Activated T-cell treated with anti-CD3 and anti-CD28 coated beads, Interleukin-2, amount 50 U/mL, for 48 hours (primary cell): ENCODE results near the gene SERPINE2.
"Not testable (repeated sequence)": the region's sequence is repeated elsewhere in the genome, so short reads cannot be mapped to it uniquely, and the experiment has no call there.

Experiments used
- DNase-seq, 2 experiments: peaks; one replicate each; pipeline ENCODE4 v3.0.0-alpha.2; 2020

The SERPINE2 gene

DNA sequence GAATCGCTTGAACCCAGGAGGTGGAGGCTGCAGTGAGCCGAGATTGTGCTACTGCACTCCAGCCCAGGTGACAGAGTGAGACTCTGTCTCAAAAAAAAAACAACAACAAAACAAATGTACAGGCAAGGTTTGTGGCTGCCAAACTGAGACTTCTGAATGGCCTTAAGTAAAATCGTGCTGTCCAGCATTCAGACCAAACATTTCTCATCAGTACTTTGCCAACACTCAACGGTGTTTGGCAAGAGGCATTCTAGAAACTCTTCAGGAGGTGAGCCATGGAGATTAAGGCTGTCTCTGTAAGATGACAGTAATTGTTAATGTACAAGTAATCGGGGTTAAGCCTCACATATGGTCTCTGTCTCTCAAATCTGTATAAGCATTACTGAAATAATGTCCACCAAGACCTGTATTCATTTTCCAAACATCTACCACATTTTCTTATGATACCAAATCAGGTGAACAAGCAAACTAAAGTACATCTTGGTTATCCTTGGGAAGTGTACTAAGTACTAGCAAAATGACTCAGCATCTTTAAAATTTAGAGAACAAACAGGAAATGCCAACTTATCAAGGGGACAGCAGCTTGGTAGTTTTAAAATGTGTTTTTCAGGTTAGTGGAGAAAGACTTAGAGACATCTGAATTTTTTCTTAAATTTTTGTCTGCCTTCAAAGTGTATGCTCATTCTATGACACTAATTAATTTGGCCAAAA lies 29.3 kb downstream of the SERPINE2 start:
- DNase-seq = no peak

DNA sequence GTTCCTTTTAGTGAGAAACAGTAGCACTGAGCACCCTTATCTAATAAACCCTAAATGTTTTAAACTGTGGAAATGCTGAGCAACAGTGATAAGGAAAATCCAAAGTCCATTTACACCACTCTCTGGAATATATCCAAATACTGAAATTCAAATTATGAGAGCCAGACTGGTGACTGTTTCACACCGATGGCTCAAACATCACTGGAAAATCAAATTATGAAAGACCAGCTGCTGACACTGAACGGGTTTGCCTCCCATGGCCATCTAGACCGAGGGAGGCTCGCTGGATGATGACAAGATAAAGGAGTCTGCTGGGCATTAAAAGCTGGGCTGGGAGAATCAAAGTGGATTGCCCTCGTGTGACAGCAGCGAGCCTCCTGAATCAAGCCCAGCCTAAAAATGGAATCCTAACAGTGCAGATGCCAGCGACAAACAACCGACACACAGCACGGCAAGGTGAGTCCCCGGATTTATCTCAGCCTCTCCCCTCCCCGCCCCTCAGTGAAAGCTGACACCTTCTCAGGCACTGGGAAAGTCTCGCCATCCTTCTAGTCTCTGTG lies 30.3 kb downstream of the SERPINE2 start:
- no peak for DNase-seq

DNA sequence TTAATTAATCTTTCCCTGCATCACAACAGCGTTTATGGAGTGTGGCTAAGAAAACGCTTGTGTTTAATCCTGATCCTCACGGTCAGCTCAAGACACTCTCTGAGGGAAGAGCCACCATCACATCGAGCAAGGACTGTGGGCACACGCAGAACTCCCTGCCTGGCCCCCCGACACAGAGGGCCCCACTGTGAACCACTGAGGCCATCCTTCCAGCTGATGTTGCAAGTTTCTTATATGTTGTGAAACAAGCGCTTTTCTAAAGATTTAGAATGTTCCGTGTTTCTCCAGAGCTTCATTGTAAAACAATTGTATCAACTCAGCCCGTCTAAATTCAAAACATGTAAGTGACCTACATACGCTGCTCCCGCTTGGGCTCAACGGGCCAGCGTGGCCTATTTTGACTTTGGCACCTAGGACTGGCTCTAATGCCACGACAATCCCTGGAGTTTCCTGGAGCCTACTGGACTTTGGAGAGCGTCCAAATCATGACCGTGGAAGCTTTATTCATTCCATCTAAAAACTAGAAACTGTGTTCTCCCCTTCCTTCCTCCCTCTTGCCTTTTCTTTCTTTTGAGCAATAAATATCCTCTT lies 34.9 kb downstream of the SERPINE2 start:
- DNase-seq = no peak

DNA sequence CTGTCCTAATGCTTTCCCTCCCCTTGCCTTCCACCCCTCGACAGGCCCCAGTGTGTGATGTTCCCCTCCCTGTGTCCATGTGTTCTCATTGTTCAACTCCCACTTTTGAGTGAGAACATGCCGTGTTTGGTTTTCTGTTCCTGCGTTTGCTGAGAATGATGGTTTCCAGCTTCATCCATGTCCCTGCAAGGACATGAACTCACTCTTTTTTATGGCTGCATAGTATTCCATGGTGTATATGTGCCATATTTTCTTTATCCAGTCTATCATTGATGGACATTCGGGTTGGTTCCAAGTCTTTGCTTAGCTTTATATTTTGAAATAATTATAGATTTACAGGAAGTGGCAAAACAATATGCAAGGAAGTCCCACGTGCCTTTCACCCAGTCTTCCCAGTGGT lies 38.4 kb downstream of the SERPINE2 start:
- DNase-seq = not testable (repeated sequence)

DNA sequence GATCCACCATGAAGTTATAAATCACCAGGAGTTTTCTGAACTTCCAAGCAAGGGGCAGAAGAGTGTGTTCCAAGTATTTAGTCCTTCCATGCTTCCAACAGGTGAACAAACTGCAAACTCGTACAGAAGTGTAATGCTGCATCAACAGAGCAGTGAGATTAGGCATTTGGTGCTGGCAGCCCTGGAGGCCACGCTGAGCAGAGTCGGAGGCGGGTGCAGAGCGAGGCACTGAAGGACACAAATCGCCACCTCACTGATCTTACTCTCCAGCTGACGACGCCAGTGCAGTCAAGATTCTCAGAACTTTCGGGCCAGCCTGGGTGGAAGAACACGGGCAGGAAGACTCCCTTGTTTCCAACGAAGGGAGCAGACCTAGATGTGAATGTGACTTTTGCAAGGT lies 39.2 kb downstream of the SERPINE2 start:
- DNase-seq = no peak

DNA sequence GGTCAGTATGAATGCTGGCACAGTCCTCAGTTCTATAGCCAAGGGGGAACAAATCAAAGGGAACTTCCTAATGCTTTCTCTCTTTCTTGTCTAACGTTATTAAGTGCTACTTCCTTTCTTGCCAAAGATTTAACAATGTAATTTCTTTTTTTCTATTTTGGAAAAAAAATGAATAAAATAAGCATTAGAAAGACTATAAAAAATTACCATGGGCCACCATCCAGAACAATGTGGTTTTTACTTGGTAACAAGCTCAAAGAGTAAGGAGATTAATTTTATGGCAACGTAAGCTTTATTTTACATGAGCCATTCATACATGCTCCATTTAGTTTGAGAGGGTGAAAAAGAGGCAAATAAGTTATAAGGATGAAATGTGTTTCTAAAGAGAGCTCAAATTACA lies 40.1 kb downstream of the SERPINE2 start:
- no peak for DNase-seq

DNA sequence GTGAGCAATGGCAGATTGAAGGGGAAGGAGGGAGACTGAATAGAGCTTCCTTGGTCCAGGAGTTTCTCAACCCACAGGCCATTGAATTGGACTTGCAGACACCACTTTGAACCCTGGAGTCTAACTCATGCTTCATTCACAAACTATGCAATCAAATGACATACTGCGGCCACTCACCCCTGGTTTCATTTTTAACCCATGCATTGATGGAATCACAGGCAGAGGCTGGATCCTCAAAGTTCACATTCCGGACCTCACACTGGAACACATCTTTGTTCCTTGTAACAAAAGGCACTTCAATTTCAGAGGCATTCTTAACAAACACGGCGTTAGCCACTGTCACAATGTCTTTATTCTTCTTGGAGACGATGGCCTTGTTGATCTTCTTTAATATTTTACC lies 41.1 kb downstream of the SERPINE2 start:
- no peak for DNase-seq

DNA sequence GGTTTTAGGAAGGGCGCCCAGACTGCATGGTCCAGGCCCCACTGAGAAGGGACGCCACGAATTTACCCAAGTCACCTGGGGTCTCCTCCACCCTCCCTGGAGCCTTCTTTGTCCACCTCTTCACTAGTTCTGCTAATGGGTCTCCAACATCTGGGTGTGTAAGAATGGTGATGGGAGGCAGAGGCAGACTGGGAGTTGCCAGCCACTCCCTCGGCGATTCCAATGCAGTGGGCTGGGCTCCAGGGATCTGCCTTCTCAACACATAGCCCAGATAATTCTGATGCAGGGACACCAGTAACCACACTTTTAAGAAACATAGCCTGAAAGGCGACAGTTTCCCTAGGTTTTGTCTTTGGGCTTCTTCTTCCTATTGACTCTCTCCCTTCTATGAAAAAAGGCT lies 42.7 kb downstream of the SERPINE2 start:
- no peak for DNase-seq

DNA sequence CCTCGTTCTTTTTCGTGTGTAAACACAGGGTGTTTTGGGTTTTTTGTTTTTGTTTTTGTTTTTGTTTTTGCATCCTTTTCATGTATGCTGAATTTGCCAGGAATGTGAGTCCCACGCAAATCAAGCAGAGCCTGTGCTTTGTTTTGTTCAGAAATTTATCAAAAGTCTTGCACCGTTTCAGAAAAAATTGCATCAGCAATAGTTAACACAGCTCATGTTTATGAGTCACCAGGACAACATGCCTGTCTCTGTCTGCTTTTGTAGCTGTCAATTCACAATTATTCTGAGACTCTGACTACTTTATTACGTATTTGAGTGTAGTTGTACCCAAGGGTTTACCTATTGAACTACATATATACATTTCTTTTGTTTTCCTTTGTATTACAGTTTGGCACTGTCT lies 43.5 kb downstream of the SERPINE2 start:
- no peak for DNase-seq

DNA sequence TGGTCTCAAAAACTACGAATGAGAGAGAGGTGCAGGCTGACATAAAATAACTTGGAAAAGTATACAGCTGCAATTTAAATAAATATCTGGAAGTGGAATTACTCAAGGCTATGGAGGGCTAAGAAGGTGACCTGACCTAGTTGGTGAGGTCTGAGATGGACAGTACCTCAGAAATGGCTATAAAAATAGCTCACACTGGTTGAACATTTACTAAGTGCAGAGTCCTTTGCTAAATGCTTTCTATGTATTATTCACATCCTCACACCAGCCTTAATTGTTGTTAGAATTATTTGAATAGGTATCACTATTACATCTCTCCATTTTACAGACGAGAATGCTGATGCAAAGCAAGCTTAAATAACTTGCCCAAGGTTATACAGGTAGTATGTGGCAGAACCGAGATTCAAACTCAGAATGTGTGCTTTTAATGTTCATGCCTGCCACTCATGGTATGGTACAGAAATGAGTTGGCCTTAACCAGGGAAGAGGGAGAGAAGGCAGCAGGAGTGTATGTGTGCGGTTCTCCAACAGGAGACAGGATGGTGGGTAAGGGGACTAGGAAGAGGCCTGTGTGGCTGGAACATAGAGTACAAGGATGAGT lies 44.4 kb downstream of the SERPINE2 start:
- no peak for DNase-seq

DNA sequence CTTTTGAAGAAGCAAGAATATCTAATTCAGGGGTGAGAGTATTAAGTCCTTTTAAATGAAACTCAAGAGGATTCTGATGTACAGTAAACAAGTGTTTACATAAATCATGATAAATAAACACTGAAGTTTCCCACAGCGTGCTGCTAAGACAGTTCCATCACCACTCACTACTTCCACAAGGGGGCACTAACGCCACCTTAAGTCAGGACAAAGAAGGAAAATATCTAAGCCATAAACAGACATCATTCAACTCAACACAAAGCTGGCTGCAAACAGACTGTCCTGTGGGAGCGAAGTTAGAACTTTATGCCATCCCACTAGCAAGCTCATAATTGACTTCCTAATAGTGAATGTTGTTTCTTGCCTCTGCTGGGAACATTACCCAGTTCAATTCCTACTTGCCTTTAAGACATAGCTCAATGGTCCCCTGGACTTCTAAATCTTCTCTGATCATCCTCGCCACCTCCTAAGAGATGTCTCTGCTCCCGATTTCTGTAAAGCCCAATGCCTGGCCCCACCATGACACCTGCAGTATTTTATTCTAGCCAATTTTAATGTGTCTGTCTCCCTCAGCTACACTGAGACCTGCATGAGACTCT lies 45.4 kb downstream of the SERPINE2 start:
- peak; percentile 62 to 65 for DNase-seq

DNA sequence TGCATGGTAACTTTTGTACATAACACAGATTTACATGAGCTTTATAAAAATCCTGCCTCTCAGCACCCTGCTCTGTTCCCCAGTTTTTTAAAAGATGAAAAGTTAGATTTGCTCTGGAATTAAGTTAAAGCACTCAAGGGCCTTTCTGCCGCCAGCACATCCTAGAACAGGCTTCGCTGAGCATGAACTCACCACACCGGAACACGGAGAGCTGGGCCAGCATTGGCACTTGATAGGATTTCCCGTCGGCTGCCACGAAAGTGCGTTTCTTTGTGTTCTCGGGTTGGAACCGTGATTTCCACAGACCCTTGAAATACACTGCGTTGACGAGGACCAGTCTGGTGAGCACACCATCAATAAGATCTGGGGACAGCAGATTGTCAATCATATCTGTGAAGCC lies 47.5 kb downstream of the SERPINE2 start:
- DNase-seq = no peak

DNA sequence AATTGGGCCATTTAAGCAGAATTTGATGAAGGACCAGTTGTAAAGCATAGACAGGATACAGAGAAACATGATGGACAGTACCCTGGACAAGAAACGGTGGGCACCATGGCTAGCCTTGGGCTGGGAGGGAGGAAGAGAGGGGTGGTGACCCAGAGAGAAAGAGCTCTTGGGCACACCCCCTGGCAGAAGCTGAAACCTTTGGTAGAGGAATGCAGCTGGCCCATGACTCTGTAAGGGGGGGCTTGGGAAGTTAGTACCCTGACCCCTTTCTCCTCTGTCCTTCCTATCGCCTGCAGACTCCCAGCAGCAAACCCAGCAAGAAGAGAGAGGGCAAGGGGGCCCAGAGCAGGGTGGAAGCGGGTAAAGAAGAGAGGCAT lies 49.2 kb downstream of the SERPINE2 start:
- DNase-seq = no peak

DNA sequence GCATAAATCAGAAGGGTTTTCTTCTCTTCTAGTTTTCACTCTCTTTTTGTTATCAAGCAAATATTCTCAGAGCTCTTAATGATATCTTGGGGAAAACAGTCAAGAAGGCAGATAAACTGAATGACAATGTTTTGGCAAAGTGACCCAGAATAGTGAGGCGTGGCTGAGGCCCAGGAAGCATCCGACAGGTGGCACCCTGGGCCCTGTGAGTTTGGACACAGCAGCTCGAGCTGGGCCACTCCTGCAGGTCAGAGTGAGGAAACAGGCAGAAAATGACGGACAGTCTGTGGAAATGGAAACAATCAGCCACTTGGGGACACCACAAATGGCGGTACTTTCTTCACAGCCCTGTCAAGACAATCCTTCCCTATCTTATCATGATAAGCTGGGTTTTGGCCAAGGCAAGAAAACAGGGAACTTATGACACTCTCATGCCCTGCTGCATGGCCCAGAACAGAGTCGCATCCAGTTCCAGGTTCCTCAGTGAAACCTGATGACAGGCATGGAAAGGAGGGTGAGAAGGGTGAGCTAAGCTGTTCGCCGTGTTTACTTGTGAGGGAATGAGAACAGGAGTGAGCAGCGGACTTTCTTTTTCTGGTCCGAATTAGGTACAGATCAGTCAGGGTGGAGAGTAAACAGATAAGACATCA lies 49.8 kb downstream of the SERPINE2 start:
- no peak for DNase-seq

DNA sequence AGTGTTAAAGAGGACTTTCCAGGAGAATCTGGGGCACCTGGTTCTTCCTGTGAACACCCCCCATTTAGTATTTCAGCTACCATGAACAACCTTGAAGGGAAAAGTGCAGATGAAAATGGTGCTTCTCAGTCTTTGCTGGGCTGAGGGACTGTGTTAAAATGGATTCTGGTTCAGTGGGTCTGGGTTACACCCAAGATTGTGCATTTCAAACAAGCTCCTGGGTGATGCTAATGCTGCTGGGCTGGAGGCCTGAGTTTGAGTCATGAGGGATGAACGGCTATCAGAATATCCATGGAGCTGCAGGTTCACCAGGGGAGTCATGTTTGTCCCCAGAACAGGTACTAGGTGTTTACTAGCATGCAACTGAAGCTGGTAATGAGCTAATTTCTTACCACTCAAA lies 57.8 kb downstream of the SERPINE2 start:
- no peak for DNase-seq

DNA sequence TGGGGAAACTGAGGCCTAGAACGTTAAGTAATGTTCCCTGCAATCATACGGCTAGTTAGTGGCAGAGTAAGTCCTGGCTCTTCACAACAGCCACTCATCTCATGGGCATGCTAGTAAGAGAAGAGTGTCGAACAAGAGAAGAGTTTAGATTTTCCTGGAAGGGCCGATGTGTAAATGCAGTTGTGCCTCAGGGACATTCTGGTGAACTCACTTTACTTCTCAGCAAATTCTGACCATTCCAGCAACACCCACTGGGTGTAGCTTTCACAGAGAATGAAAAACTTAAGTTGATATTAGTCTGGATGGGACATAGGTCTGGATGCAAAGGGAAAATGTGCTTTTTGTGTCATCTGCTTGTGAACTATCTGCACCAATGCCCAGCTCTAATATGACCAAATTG lies 58.3 kb downstream of the SERPINE2 start:
- DNase-seq = no peak

DNA sequence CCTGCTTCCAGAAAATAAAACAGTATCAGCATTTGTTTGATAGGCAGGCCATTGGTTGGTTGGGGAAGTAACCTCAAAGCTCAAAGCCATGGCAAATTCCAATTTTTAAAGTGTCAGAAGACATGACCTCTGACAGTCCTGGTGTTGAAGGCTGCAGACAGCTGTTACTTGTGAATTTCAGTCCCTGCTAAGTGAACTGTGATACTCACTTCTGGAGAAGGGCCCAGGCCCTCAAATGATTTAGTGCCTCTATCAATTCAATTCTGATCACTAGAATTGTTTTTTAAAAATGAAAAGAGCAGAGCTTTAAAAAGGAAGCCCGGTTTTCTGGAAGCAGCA lies 58.7 kb downstream of the SERPINE2 start:
- DNase-seq = no peak

DNA sequence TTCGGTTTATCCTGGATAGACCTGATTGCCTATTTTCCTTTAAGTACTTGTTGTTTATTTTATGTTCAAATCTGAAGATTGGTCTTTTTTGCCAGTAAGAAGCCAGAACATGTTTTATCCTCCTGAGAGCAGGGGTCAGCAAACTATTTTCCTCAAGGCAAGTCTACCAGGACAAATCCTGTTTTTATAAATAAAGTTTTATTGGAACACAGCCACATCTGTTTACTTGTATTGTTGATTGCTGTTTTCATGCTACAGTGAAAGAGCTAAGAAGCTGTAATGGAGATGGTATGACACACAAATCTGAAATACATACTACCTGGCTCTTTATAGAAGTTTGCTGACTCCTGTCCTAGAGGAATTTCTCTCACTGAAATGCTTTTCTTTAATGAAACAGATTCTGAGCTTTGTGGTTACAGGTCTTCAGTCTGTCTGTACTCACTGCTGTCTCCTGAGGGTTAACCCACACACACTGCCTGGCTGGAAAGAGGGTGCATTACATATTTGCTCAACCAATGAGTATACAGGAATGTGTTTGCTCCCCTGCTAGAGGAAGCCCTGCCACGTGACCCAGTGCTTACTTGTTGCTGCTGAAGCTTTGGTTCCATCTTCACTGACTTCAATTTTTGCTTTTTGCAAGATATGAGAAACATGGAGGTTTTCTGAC lies 59.2 kb downstream of the SERPINE2 start:
- no peak for DNase-seq

DNA sequence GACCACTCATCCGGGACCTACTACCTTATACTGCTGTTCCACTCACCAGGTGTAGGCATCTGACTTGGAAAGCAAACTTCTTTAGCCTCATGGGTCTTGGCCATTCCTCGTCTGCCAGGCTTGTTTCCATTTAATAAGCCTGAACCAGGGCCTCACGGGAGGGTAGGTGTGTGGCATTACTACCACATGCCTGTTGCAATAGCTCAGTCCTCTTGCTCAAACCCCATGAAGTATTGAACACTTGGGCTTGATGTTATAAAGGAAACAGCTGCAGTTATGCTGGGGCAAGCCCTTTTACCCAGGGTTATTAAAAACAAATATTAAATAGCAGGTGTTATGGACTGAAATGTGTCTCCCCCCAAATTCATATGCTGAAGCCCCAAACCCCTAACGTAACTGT lies 60.6 kb downstream of the SERPINE2 start:
- DNase-seq = no peak

DNA sequence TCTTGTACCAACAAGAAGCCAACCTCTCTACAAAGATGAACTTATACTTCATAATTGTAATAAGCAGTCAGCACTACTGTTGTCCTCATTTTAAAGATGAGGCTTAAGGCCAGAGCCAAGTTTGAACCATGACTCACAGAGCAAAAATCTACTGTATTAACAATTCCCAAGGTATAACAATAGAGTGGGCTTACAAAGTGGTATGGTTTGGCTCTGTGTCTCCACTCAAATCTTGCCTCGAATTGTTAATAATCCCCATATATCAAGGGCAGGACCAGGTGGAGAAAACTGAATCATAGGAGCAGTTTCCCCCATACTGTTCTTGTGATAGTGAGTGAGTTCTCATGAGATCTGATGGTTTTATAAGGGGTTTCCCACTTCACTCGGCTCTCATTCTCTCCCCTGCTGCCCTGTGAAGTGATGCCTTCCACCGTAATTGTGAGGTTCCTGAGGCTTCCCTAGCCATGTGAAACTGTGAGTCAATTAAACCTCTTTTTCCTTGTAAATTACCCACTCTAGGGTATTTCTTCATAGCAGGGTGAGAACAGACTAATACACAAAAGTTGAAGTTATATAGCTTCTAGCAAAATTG lies 62.4 kb downstream of the SERPINE2 start:
- no peak for DNase-seq

DNA sequence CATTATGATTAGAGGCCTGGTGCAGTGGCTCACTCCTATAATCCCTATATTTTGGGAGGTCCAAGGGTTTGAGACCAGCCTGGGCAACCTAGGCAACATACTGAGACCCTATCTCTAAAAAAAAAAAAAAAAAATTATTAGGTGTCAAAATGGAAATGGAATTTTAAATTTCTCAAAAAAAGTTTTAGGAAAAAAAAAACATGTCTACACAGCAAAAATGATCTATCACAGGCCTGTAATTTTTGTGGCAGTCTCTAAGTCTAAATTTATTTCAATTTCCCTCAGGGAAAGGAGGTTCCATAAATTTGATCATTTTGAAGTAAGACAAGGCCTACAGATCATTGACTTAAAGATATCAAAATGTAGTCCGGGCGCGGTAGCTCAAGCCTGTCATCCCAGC lies 65.5 kb downstream of the SERPINE2 start:
- no peak for DNase-seq

DNA sequence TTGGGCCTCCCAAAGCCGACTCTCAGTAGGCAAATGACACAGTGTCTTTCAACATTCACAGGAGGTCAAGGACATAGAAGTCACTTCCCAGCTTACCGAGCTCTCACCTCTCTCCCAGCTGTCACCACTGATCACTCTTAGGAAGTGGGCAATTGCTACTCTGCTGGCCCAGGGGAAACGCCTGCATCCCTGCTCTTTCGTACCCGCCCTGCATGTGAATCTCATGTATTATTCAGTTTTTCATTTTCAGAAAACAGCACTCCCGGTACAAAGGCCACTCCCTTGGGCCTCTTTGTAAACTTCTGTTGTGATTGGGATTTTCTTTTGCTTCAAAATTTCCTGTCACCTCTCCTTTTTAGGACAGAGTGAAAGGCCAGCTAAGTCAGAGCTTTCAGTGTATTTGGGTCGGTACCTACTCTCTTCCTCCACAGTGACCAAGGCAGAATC lies 66.4 kb downstream of the SERPINE2 start:
- no peak for DNase-seq

DNA sequence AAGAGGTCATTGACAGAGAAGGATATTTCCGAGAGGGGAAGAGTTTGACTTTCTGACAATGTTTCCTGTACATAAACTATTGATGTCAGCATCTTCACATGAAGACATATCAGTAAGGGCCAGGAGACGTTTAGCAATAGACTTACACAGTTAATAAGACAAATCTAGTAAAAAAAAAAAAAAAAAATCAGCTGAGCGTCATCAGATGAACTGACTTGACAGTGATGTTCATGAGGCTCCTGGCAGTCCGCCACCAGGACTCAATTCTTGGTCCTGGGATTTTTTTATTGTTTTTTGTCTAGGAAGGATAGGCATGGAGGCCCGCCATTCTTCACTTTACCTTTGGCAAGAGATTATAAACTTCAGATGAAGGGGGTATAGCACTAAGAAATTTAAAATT lies 67.4 kb downstream of the SERPINE2 start:
- DNase-seq = no peak
